Kidney (tissue), 14 donors: ENCODE data around the gene PRKCZ. TPM values are rescaled to one million over a fixed set of nuclear protein-coding genes. Genes with fewer than 3 reads are reported as not detected.

Experiments
- DNase-seq, 5 donors: peaks; one replicate each; pipeline ENCODE4 v3.0.0-alpha.2; 2013 to 2020
- FAIRE-seq: peaks from 2 replicates; lab custom pipeline; 2012; peaks lifted over from hg19 to GRCh38; lab: Jason Lieb, UNC
- H3K27ac ChIP-seq, 2 donors: one replicate each; pipeline ENCODE4 v1.7.0; 2013; ENCODE audit warnings: low read depth in 2 of 2, low read length in 2 of 2, inconsistent platforms in 1 of 2
- H3K27me3 ChIP-seq: one replicate; pipeline ENCODE4 v1.7.1; 2013; ENCODE audit warnings: low read length, inconsistent platforms; ENCODE audit not compliant: control insufficient read depth, insufficient read depth
- H3K36me3 ChIP-seq, 3 donors: one replicate each; pipeline versions ENCODE4 v1.7.0 to v1.7.1; 2013; ENCODE audit warnings: low read length in 3 of 3, control low read depth in 1 of 3, inconsistent platforms in 1 of 3; ENCODE audit not compliant: insufficient read depth in 3 of 3, control insufficient read depth in 2 of 3
- H3K4me1 ChIP-seq, 3 donors: one replicate each; pipeline versions ENCODE4 v1.7.0 to v1.7.1; 2013; ENCODE audit warnings: low read length in 3 of 3, inconsistent platforms in 1 of 3, low read depth in 1 of 3; ENCODE audit not compliant: control insufficient read depth in 2 of 3, insufficient read depth in 2 of 3
- H3K4me3 ChIP-seq, 3 donors: one replicate each; pipeline versions ENCODE4 v1.7.0 to v1.8.1; 2013; ENCODE audit warnings: low read length in 3 of 3, control low read depth in 1 of 3, inconsistent platforms in 1 of 3
- H3K9ac ChIP-seq, 3 donors: one replicate each; pipeline versions ENCODE4 v1.7.0 to v1.7.1; 2013; ENCODE audit warnings: low read length in 3 of 3, control low read depth in 1 of 3, inconsistent platforms in 1 of 3
- H3K9me3 ChIP-seq, 3 donors: one replicate each; pipeline versions ENCODE4 v1.7.0 to v1.7.1; 2013; ENCODE audit warnings: low read length in 3 of 3, control low read depth in 1 of 3, inconsistent platforms in 1 of 3; ENCODE audit not compliant: control insufficient read depth in 2 of 3, insufficient read depth in 1 of 3
- CTCF ChIP-seq: IDR thresholded peaks from 3 replicates; pipeline ENCODE4 v1.5.1; 2012; ENCODE audit warnings: mild to moderate bottlenecking, moderate library complexity, borderline replicate concordance; ENCODE audit not compliant: insufficient read depth; ENCODE audit errors: extremely low read depth
- intact Hi-C: fragments of 100-400 bp; cut with DNase I; formaldehyde crosslinking; loops from one replicate; pipeline ENCODE4 v1.11.1; 2022
- polyA plus RNA-seq: library from polyadenylated mRNA; stranded (reverse); fragments of 350-450 nt; fragmentation: Illumina TruSeq; extraction: RNeasy Lipid Tissue Mini Kit (QIAGEN cat#74804); gene quantifications from one replicate; pipeline ENCODE4 v1.2.3, GENCODE V29; 2014; ENCODE audit warnings: low read depth, low replicate concordance; ENCODE audit not compliant: insufficient read depth
- total RNA-seq: library from RNA; stranded (reverse); fragmentation: NEBNext Ultra II Directional; extraction: Animal tissue kit (Norgen Biotek cat#: 25700); gene quantifications from one replicate; pipeline ENCODE4 v1.2.1, GENCODE V29; 2021
- donor health status: control.
- donor health status: control.
- donor health status: control.
- donor health status: control.
- donor health status: control.
- donor health status: DM: yes; HTN: yes; CAD: no.
- donor health status: Normal renal cell carcinoma (clear cell type).

The PRKCZ gene
- total and polyA plus RNA-seq, 2 donors from 2014 or later, result 24.7 to 42.4 TPM

GRCh38 chr1:2160451-2161300 lies 110.5 kb downstream of the PRKCZ start:
- no peak overlapping the region for H3K27ac ChIP-seq
- no peaks in the 10 kb centered on the region for H3K9me3 ChIP-seq
- no peak overlapping the region for H3K4me3 ChIP-seq
- intact Hi-C loops, result no loop called here
- TF ChIP-seq CTCF, result no peak
- H3K9ac ChIP-seq, result no peak overlapping the region
- H3K4me1 ChIP-seq, result no peaks in the 10 kb centered on the region
- peaks cover 0 to 17% (median 5%) of the 10 kb centered on the region in 3 donors for H3K36me3 ChIP-seq
- DNase-seq (no peak), FAIRE-seq (no peak)
- H3K27me3 ChIP-seq, result no peaks in the 10 kb centered on the region

GRCh38 chr1:2163205-2163604 lies 113.0 kb downstream of the PRKCZ start:
- Histone ChIP-seq H3K9me3 (no peaks in the 10 kb centered on the region), H3K36me3 (peaks cover 0 to 8% (median 5%) of the 10 kb centered on the region in 3 donors), H3K27ac (no peak overlapping the region), H3K9ac (no peak overlapping the region), H3K4me3 (no peak overlapping the region), H3K27me3 (no peaks in the 10 kb centered on the region), H3K4me1 (no peaks in the 10 kb centered on the region)
- intact Hi-C loops, result no loop called here
- TF ChIP-seq CTCF, result no peak
- DNase-seq (no peak), FAIRE-seq (no peak)

- FAIRE-seq (no peak), DNase-seq (no peak)
- no peak overlapping the region for H3K4me3 ChIP-seq
- no peak overlapping the region for H3K27ac ChIP-seq
- H3K4me1 ChIP-seq, result no peaks in the 10 kb centered on the region
- H3K9ac ChIP-seq, result no peak overlapping the region
- no peak for TF ChIP-seq CTCF
- H3K9me3 ChIP-seq, result no peaks in the 10 kb centered on the region
- H3K27me3 ChIP-seq, result no peaks in the 10 kb centered on the region
- H3K36me3 ChIP-seq, result peaks cover 0 to 4% (median 3%) of the 10 kb centered on the region in 3 donors
- intact Hi-C loops, result no loop called here
These were observed 115.4 kb downstream of the PRKCZ start for GRCh38 chr1:2165646-2166045.
